ENCODE results near the gene CDC27.

- TF ChIP-seq CTCF (IDR thresholded peaks at IDR 0.05) = no peak
- no peak for TF ChIP-seq EZH2 (IDR thresholded peaks at IDR 0.05; ENCODE audit: borderline replicate concordance, insufficient read depth, low read depth, low read length, poor library complexity, severe bottlenecking)
Observed at GRCh38 chr17:47099987-47100711, 88.9 kb downstream of the CDC27 start.

All from B cell (primary cell).